ENCODE data around the gene USF2. TPM values are rescaled to one million over a fixed set of nuclear protein-coding genes. Genes with fewer than 3 reads are reported as not detected.

The USF2 gene
- polyA plus RNA-seq, 1 donor (not counting 4 experiments of a cell fraction or from before 2014, with no cell fraction given): 53.8 TPM

- DNase-seq (ENCODE audit: low read depth, low spot score) (no peak), FAIRE-seq (no peak)
- TF ChIP-seq CTCF (optimal IDR thresholded peaks at IDR 0.05 in 1 of 3, IDR thresholded peaks at IDR 0.05 in 1 of 3, conservative IDR thresholded peaks at IDR 0.05 in 1 of 3; ENCODE audit: extremely low read depth in 1 of 3, insufficient read depth in 2 of 3, low read length in 3 of 3) (no peak), EZH2 (IDR thresholded peaks at IDR 0.05; ENCODE audit: low read length) (no peak)
Measured at GRCh38 chr19:35222373-35223015, 46.3 kb upstream of the USF2 start.

GRCh38 chr19:35223084-35223790 lies 45.5 kb upstream of the USF2 start:
- no peak overlapping the region for H3K4me2 ChIP-seq (ENCODE audit: control insufficient read depth, extremely low read depth, insufficient read depth, low read depth, low read length)
- no peak overlapping the region for H3K4me3 ChIP-seq (ENCODE audit: control insufficient read depth in 2 of 3, extremely low read depth in 1 of 3, insufficient read depth in 2 of 3, low read depth in 1 of 3, low read length in 3 of 3)
- FAIRE-seq (no peak), DNase-seq (ENCODE audit: low read depth, low spot score) (no peak)
- dilution Hi-C loops (cut with MboI; ENCODE audit: extremely low pct_ligation_motif_present, low sequenced_read_pairs): no loop called here
- H3K9me3 ChIP-seq (ENCODE audit: control insufficient read depth, low read depth, low read length): peaks cover 2% of the 10 kb centered on the region
- H3K36me3 ChIP-seq (ENCODE audit: control insufficient read depth in 2 of 2, extremely low read depth in 1 of 2, insufficient read depth in 2 of 2, low read length in 2 of 2): no peaks in the 10 kb centered on the region
- no peaks in the 10 kb centered on the region for H3K4me1 ChIP-seq (ENCODE audit: control insufficient read depth, extremely low read depth, insufficient read depth, low read length)
- H4K20me1 ChIP-seq (ENCODE audit: control insufficient read depth, extremely low read depth, insufficient read depth, low read length): no peaks in the 10 kb centered on the region
- TF ChIP-seq CTCF (optimal IDR thresholded peaks at IDR 0.05 in 1 of 3, IDR thresholded peaks at IDR 0.05 in 1 of 3, conservative IDR thresholded peaks at IDR 0.05 in 1 of 3; ENCODE audit: extremely low read depth in 1 of 3, insufficient read depth in 2 of 3, low read length in 3 of 3) (no peak), EZH2 (IDR thresholded peaks at IDR 0.05; ENCODE audit: low read length) (no peak)
- no peak overlapping the region for H2AFZ ChIP-seq (ENCODE audit: control insufficient read depth, low read length)
- H3K9ac ChIP-seq (ENCODE audit: control insufficient read depth, extremely low read depth, insufficient read depth, low read length): no peak overlapping the region
- H3K27ac ChIP-seq (ENCODE audit: control insufficient read depth, insufficient read depth, low read length): no peak overlapping the region
- H3K27me3 ChIP-seq (ENCODE audit: control insufficient read depth, extremely low read depth, insufficient read depth, low read length): no peaks in the 10 kb centered on the region
- H3K9me1 ChIP-seq (ENCODE audit: control insufficient read depth, extremely low read depth, insufficient read depth, low read length): no peaks in the 10 kb centered on the region
- no peaks in the 10 kb centered on the region for H3K79me2 ChIP-seq (ENCODE audit: control insufficient read depth, insufficient read depth, low read length)

More at GRCh38 chr19:35222373-35223015, 46.3 kb upstream of the USF2 start:
- no peak overlapping the region for H3K4me2 ChIP-seq (ENCODE audit: control insufficient read depth, extremely low read depth, insufficient read depth, low read depth, low read length)
- H3K9me1 ChIP-seq (ENCODE audit: control insufficient read depth, extremely low read depth, insufficient read depth, low read length): no peaks in the 10 kb centered on the region
- no peaks in the 10 kb centered on the region for H4K20me1 ChIP-seq (ENCODE audit: control insufficient read depth, extremely low read depth, insufficient read depth, low read length)
- H3K36me3 ChIP-seq (ENCODE audit: control insufficient read depth in 2 of 2, extremely low read depth in 1 of 2, insufficient read depth in 2 of 2, low read length in 2 of 2): no peaks in the 10 kb centered on the region
- dilution Hi-C loops (cut with MboI; ENCODE audit: extremely low pct_ligation_motif_present, low sequenced_read_pairs): no loop called here
- no peaks in the 10 kb centered on the region for H3K79me2 ChIP-seq (ENCODE audit: control insufficient read depth, insufficient read depth, low read length)
- no peaks in the 10 kb centered on the region for H3K27me3 ChIP-seq (ENCODE audit: control insufficient read depth, extremely low read depth, insufficient read depth, low read length)
- no peak overlapping the region for H3K9ac ChIP-seq (ENCODE audit: control insufficient read depth, extremely low read depth, insufficient read depth, low read length)
- peaks cover 2% of the 10 kb centered on the region for H3K9me3 ChIP-seq (ENCODE audit: control insufficient read depth, low read depth, low read length)
- H3K4me1 ChIP-seq (ENCODE audit: control insufficient read depth, extremely low read depth, insufficient read depth, low read length): no peaks in the 10 kb centered on the region
- no peak overlapping the region for H3K4me3 ChIP-seq (ENCODE audit: control insufficient read depth in 2 of 3, extremely low read depth in 1 of 3, insufficient read depth in 2 of 3, low read depth in 1 of 3, low read length in 3 of 3)
- H2AFZ ChIP-seq (ENCODE audit: control insufficient read depth, low read length): no peak overlapping the region
- H3K27ac ChIP-seq (ENCODE audit: control insufficient read depth, insufficient read depth, low read length): no peak overlapping the region

Data from keratinocyte (primary cell).